HL-60 (cell line): ENCODE measurements around the gene TMEM120B.

Experiments used
- DNase-seq, 2 experiments: peaks; one replicate each; pipeline ENCODE4 v3.0.0-alpha.2; 2010 to 2020; ENCODE audit warnings: low read depth in 1 of 2, low spot score in 1 of 2
- H3K27ac ChIP-seq: fragments of 250-450 bp; sonication (Bioruptor Pico); replicated peaks from 2 replicates; pipeline ENCODE4 v1.5.1; 2020; ENCODE audit warnings: mild to moderate bottlenecking, moderate library complexity
- H3K27me3 ChIP-seq: fragments of 250-450 bp; sonication (Bioruptor Pico); 2 replicates; pipeline ENCODE4 v1.5.1; 2021; ENCODE audit warnings: mild to moderate bottlenecking, moderate library complexity; ENCODE audit not compliant: insufficient read depth, poor library complexity, severe bottlenecking
- H3K4me3 ChIP-seq: replicated peaks from 2 replicates; pipeline ENCODE4 v1.5.1; 2011; ENCODE audit warnings: mild to moderate bottlenecking, control low read depth, low read length; ENCODE audit not compliant: insufficient read depth
- GABPA ChIP-seq: IDR thresholded peaks from 2 replicates; pipeline ENCODE4 v1.6.1; 2012; ENCODE audit warnings: low read depth
- POLR2AphosphoS5 ChIP-seq: IDR thresholded peaks from 2 replicates; pipeline ENCODE4 v1.6.1; 2012; ENCODE audit warnings: low read depth
- SPI1 ChIP-seq: IDR thresholded peaks from 2 replicates; pipeline ENCODE4 v1.6.1; 2012; ENCODE audit warnings: low read depth, mild to moderate bottlenecking, borderline replicate concordance
- TF ChIP-seq, protein P1 (sequence below): IDR thresholded peaks from 2 replicates; pipeline ENCODE4 v1.6.1; 2012; ENCODE audit warnings: low read depth; ENCODE audit not compliant: insufficient replicate concordance
- TF ChIP-seq, protein P2 (sequence below): IDR thresholded peaks from one replicate; pipeline ENCODE4 v1.5.1; 2011; ENCODE audit warnings: low read length, control low read depth, inconsistent platforms; ENCODE audit not compliant: insufficient read depth

Gene TMEM120B

DNA sequence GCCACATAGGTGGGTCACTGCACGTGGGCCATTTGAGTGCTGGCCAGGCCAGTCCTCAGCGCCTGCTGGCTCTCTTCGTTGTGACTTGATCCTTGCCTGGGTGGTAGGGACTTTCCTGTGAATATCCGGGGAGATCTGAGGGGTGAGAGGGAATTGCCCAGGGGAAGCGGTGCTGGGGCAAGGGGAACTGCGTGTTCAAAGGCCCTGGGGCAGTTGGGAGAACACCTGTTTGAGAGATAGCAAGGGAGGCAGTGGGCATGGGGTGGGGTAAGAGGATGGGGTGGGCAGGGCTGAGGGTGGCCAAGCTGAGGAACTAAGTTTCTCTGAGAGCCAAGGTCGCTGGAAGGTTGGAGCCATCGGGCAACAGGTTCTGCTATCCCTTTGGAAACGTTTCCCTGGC is 116.3 kb downstream of the TMEM120B start:
- Histone ChIP-seq H3K4me3 (no peak overlapping the region), H3K27ac (no peak overlapping the region), H3K27me3 (no peaks in the 10 kb centered on the region)
- no peak for TF ChIP-seq SPI1
- TF ChIP-seq, protein P1, sequence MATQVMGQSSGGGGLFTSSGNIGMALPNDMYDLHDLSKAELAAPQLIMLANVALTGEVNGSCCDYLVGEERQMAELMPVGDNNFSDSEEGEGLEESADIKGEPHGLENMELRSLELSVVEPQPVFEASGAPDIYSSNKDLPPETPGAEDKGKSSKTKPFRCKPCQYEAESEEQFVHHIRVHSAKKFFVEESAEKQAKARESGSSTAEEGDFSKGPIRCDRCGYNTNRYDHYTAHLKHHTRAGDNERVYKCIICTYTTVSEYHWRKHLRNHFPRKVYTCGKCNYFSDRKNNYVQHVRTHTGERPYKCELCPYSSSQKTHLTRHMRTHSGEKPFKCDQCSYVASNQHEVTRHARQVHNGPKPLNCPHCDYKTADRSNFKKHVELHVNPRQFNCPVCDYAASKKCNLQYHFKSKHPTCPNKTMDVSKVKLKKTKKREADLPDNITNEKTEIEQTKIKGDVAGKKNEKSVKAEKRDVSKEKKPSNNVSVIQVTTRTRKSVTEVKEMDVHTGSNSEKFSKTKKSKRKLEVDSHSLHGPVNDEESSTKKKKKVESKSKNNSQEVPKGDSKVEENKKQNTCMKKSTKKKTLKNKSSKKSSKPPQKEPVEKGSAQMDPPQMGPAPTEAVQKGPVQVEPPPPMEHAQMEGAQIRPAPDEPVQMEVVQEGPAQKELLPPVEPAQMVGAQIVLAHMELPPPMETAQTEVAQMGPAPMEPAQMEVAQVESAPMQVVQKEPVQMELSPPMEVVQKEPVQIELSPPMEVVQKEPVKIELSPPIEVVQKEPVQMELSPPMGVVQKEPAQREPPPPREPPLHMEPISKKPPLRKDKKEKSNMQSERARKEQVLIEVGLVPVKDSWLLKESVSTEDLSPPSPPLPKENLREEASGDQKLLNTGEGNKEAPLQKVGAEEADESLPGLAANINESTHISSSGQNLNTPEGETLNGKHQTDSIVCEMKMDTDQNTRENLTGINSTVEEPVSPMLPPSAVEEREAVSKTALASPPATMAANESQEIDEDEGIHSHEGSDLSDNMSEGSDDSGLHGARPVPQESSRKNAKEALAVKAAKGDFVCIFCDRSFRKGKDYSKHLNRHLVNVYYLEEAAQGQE: no peak
- no peak for TF ChIP-seq POLR2AphosphoS5
- TF ChIP-seq, protein P2, sequence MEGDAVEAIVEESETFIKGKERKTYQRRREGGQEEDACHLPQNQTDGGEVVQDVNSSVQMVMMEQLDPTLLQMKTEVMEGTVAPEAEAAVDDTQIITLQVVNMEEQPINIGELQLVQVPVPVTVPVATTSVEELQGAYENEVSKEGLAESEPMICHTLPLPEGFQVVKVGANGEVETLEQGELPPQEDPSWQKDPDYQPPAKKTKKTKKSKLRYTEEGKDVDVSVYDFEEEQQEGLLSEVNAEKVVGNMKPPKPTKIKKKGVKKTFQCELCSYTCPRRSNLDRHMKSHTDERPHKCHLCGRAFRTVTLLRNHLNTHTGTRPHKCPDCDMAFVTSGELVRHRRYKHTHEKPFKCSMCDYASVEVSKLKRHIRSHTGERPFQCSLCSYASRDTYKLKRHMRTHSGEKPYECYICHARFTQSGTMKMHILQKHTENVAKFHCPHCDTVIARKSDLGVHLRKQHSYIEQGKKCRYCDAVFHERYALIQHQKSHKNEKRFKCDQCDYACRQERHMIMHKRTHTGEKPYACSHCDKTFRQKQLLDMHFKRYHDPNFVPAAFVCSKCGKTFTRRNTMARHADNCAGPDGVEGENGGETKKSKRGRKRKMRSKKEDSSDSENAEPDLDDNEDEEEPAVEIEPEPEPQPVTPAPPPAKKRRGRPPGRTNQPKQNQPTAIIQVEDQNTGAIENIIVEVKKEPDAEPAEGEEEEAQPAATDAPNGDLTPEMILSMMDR: no peak
- no peak for TF ChIP-seq GABPA
- DNase-seq: no peak

DNA sequence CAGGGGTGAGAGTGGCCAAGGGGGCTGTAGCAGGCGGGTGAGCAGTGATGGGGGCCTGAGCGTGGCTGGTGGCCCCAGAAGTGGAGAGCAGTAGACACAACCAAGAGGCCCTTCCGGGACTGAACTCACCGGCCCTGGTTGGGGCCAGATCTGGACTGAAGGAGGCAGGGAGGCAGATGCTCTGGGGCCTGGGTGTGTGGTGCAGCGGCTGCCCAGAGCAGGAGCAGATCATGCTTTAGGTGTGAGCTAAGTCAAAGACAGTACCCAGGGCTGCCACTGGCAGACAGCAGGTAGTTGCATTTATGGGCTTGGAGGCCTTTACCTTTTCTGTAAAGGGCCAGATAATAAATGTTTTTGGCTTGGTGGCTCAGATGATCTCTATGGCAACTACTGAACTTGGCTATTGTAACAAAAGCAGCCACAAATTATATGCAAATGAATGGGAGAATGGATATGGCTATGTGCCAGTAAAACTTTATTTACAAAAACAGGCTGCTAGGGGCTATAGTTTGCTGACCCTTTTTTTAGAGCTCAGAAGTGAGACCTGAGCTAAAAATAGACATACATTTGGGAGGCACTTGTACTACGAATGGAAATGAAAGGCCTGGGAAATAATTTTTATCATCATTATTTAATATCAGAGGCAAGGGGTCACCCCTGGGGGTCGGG is 116.8 kb downstream of the TMEM120B start:
- no peak overlapping the region for H3K27ac ChIP-seq
- TF ChIP-seq POLR2AphosphoS5 (no peak), GABPA (no peak), SPI1 (no peak)
- TF ChIP-seq, protein P1: no peak
- TF ChIP-seq, protein P2: no peak
- no peak for DNase-seq
- H3K27me3 ChIP-seq: no peaks in the 10 kb centered on the region
- no peak overlapping the region for H3K4me3 ChIP-seq

DNA sequence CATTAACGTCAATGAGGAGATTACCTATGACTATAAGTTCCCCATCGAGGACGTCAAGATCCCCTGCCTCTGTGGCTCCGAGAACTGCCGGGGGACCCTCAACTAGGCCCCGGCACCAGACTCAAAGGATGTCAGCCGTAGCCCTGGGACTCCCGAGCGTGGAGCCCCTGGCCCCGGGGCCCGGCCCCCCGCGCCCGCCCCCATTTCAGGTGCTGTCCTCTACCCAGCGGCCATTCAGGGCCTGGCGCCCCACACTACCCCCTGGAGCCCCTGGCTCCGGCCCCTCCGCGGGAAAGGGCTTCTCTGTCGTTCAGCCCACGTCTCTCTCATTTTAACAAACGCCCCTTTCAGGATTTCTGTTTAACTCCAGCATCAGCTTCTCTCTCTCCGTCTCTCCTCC is 117.6 kb downstream of the TMEM120B start:
- no peak overlapping the region for H3K27ac ChIP-seq
- H3K27me3 ChIP-seq: no peaks in the 10 kb centered on the region
- H3K4me3 ChIP-seq: no peak overlapping the region
- TF ChIP-seq, protein P2: no peak
- TF ChIP-seq, protein P1: no peak
- no peak for DNase-seq
